ENCODE results near the gene INPP4B. TPM values are rescaled to one million over a fixed set of nuclear protein-coding genes. Genes with fewer than 3 reads are reported as not detected.

The INPP4B gene
- total and polyA plus RNA-seq, 2 donors (not counting 1 experiment from before 2014, with no cell fraction given): 19.7 to 22.2 TPM

DNA sequence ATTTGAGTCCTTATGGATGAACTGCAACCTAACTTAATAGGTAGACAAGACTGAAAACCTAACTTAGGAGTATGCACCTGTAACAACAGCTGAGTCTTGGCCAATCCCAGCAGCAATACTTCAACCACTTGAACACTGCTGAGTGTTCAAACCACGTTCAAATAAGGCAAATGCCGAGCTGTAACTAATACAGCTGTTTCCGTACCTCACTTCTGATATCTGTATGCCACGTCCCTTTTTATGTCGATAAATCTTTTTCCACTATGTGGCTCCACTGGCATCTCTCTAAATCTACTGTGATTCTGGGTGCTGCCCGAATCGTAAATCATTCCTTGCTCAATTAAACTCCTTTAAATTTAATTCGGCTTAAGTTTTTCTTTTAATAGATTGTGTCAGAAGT is 459.7 kb downstream of the INPP4B start:
- H3K9ac ChIP-seq (ENCODE audit: insufficient read depth, low read length): no peak overlapping the region
- no peak overlapping the region for H3K4me3 ChIP-seq (replicated peaks in 1 of 4; ENCODE audit: control extremely low read depth in 1 of 4, insufficient read depth in 1 of 4, low read depth in 3 of 4, low read length in 4 of 4)
- no peaks in the 10 kb centered on the region for H3K79me2 ChIP-seq (ENCODE audit: control insufficient read depth, insufficient read depth, low read length)
- H3K4me2 ChIP-seq (ENCODE audit: extremely low read depth, insufficient read depth, low read length): no peak overlapping the region
- no peak for DNase-seq (ENCODE audit: low read depth in 2 of 2)
- no peaks in the 10 kb centered on the region for H3K4me1 ChIP-seq (ENCODE audit: control insufficient read depth, extremely low read depth, insufficient read depth, low read length)
- no peaks in the 10 kb centered on the region for H3K36me3 ChIP-seq (ENCODE audit: control insufficient read depth, insufficient read depth, low read length)
- H3K9me3 ChIP-seq (ENCODE audit: control insufficient read depth, insufficient read depth, low read depth, low read length): no peaks in the 10 kb centered on the region
- no peaks in the 10 kb centered on the region for H3K27me3 ChIP-seq (ENCODE audit: control insufficient read depth, insufficient read depth, low read length)
- no peaks in the 10 kb centered on the region for H4K20me1 ChIP-seq (ENCODE audit: control insufficient read depth, extremely low read depth, insufficient read depth, low read length)
- TF ChIP-seq, protein P1, sequence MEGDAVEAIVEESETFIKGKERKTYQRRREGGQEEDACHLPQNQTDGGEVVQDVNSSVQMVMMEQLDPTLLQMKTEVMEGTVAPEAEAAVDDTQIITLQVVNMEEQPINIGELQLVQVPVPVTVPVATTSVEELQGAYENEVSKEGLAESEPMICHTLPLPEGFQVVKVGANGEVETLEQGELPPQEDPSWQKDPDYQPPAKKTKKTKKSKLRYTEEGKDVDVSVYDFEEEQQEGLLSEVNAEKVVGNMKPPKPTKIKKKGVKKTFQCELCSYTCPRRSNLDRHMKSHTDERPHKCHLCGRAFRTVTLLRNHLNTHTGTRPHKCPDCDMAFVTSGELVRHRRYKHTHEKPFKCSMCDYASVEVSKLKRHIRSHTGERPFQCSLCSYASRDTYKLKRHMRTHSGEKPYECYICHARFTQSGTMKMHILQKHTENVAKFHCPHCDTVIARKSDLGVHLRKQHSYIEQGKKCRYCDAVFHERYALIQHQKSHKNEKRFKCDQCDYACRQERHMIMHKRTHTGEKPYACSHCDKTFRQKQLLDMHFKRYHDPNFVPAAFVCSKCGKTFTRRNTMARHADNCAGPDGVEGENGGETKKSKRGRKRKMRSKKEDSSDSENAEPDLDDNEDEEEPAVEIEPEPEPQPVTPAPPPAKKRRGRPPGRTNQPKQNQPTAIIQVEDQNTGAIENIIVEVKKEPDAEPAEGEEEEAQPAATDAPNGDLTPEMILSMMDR (conservative IDR thresholded peaks at IDR 0.05 in 1 of 2, IDR thresholded peaks at IDR 0.05 in 1 of 2; ENCODE audit: low read depth in 1 of 2, low read length in 2 of 2): no peak
- no peak for TF ChIP-seq EZH2 (IDR thresholded peaks at IDR 0.05; ENCODE audit: low read length, missing control alignments)
- no peak overlapping the region for H3K27ac ChIP-seq (ENCODE audit: insufficient read depth, low read length)
- H2AFZ ChIP-seq (ENCODE audit: low read length): no peak overlapping the region

GRCh38 chr4:142383800-142384470 is 462.2 kb downstream of the INPP4B start:
- Histone ChIP-seq H3K79me2 (ENCODE audit: control insufficient read depth, insufficient read depth, low read length) (no peaks in the 10 kb centered on the region), H3K4me2 (ENCODE audit: extremely low read depth, insufficient read depth, low read length) (no peak overlapping the region), H2AFZ (ENCODE audit: low read length) (no peak overlapping the region), H3K27me3 (ENCODE audit: control insufficient read depth, insufficient read depth, low read length) (no peaks in the 10 kb centered on the region), H4K20me1 (ENCODE audit: control insufficient read depth, extremely low read depth, insufficient read depth, low read length) (no peaks in the 10 kb centered on the region), H3K4me1 (ENCODE audit: control insufficient read depth, extremely low read depth, insufficient read depth, low read length) (peaks cover 7% of the 10 kb centered on the region), H3K9ac (ENCODE audit: insufficient read depth, low read length) (no peak overlapping the region), H3K27ac (ENCODE audit: insufficient read depth, low read length) (no peak overlapping the region), H3K36me3 (ENCODE audit: control insufficient read depth, insufficient read depth, low read length) (no peaks in the 10 kb centered on the region), H3K4me3 (replicated peaks in 1 of 4; ENCODE audit: control extremely low read depth in 1 of 4, insufficient read depth in 1 of 4, low read depth in 3 of 4, low read length in 4 of 4) (no peak overlapping the region), H3K9me3 (ENCODE audit: control insufficient read depth, insufficient read depth, low read depth, low read length) (no peaks in the 10 kb centered on the region)
- DNase-seq (ENCODE audit: low read depth in 2 of 2): peak in 1 of 2 donors; percentile 45
- TF ChIP-seq, protein P1 (conservative IDR thresholded peaks at IDR 0.05 in 1 of 2, IDR thresholded peaks at IDR 0.05 in 1 of 2; ENCODE audit: low read depth in 1 of 2, low read length in 2 of 2): no peak
- no peak for TF ChIP-seq EZH2 (IDR thresholded peaks at IDR 0.05; ENCODE audit: low read length, missing control alignments)

GRCh38 chr4:142383354-142383753 is 462.7 kb downstream of the INPP4B start:
- Histone ChIP-seq H3K79me2 (ENCODE audit: control insufficient read depth, insufficient read depth, low read length) (no peaks in the 10 kb centered on the region), H3K27ac (ENCODE audit: insufficient read depth, low read length) (no peak overlapping the region), H3K4me2 (ENCODE audit: extremely low read depth, insufficient read depth, low read length) (no peak overlapping the region), H3K27me3 (ENCODE audit: control insufficient read depth, insufficient read depth, low read length) (no peaks in the 10 kb centered on the region), H2AFZ (ENCODE audit: low read length) (no peak overlapping the region), H4K20me1 (ENCODE audit: control insufficient read depth, extremely low read depth, insufficient read depth, low read length) (no peaks in the 10 kb centered on the region), H3K4me3 (replicated peaks in 1 of 4; ENCODE audit: control extremely low read depth in 1 of 4, insufficient read depth in 1 of 4, low read depth in 3 of 4, low read length in 4 of 4) (no peak overlapping the region), H3K4me1 (ENCODE audit: control insufficient read depth, extremely low read depth, insufficient read depth, low read length) (peaks cover 8% of the 10 kb centered on the region), H3K9me3 (ENCODE audit: control insufficient read depth, insufficient read depth, low read depth, low read length) (no peaks in the 10 kb centered on the region), H3K36me3 (ENCODE audit: control insufficient read depth, insufficient read depth, low read length) (no peaks in the 10 kb centered on the region), H3K9ac (ENCODE audit: insufficient read depth, low read length) (no peak overlapping the region)
- DNase-seq (ENCODE audit: low read depth in 2 of 2): no peak
- TF ChIP-seq EZH2 (IDR thresholded peaks at IDR 0.05; ENCODE audit: low read length, missing control alignments): no peak

All from fibroblast of lung (primary cell).